ENCODE results near the gene HOXD9.

GRCh38 chr2:176081376-176081836 is 41.1 kb upstream of the HOXD9 start:
- TF ChIP-seq, protein P1, sequence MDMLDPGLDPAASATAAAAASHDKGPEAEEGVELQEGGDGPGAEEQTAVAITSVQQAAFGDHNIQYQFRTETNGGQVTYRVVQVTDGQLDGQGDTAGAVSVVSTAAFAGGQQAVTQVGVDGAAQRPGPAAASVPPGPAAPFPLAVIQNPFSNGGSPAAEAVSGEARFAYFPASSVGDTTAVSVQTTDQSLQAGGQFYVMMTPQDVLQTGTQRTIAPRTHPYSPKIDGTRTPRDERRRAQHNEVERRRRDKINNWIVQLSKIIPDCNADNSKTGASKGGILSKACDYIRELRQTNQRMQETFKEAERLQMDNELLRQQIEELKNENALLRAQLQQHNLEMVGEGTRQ (CRISPR knock-in tag; IDR thresholded peaks at IDR 0.05) = no peak
- TF ChIP-seq FOXP1 (CRISPR knock-in tag; IDR thresholded peaks at IDR 0.05; ENCODE audit: borderline replicate concordance) = no peak

Measured in WTC11 (cell line).